SKM-1 treated with dmso at 0.1 percent for 144 hours (cell line): ENCODE measurements around the gene TMEM252.

ENCODE experiments used
- DNase-seq: peaks from one replicate; lab custom pipeline; 2025; ENCODE audit not compliant: unreplicated experiment; lab: John Stamatoyannopoulos, UW

Gene TMEM252

GRCh38 chr9:68545033-68545705 lies 4.5 kb upstream of the TMEM252 start:
- no peak for DNase-seq

- no peak for DNase-seq
Observed at GRCh38 chr9:68541568-68541967, 885 bp upstream of the TMEM252 start.

- no peak for DNase-seq
Observed at GRCh38 chr9:68538200-68538599, 2.5 kb downstream of the TMEM252 start.

GRCh38 chr9:68537616-68537880 lies 3.1 kb downstream of the TMEM252 start:
- DNase-seq, result no peak

GRCh38 chr9:68536876-68537615 lies 3.6 kb downstream of the TMEM252 start:
- no peak for DNase-seq

- no peak for DNase-seq
Observed at GRCh38 chr9:68533678-68534077, 7.0 kb downstream of the TMEM252 start.

GRCh38 chr9:68532131-68532530 lies 8.6 kb downstream of the TMEM252 start:
- no peak for DNase-seq

GRCh38 chr9:68530618-68531017 lies 10.1 kb downstream of the TMEM252 start:
- DNase-seq, result no peak

GRCh38 chr9:68523367-68523936 lies 17.2 kb downstream of the TMEM252 start:
- DNase-seq, result no peak

GRCh38 chr9:68522954-68523353 lies 17.7 kb downstream of the TMEM252 start:
- no peak for DNase-seq

GRCh38 chr9:68522131-68522530 lies 18.6 kb downstream of the TMEM252 start:
- DNase-seq, result peak; percentile 73

GRCh38 chr9:68515326-68516017 lies 25.2 kb downstream of the TMEM252 start:
- no peak for DNase-seq

- DNase-seq, result no peak
Observed at GRCh38 chr9:68513981-68514380, 26.7 kb downstream of the TMEM252 start.

- no peak for DNase-seq
Observed at GRCh38 chr9:68513385-68513784, 27.3 kb downstream of the TMEM252 start.

- no peak for DNase-seq
Observed at GRCh38 chr9:68509689-68510088, 31.0 kb downstream of the TMEM252 start.

GRCh38 chr9:68508547-68508946 lies 32.1 kb downstream of the TMEM252 start:
- no peak for DNase-seq

GRCh38 chr9:68507806-68508145 lies 32.9 kb downstream of the TMEM252 start:
- DNase-seq, result no peak

GRCh38 chr9:68507130-68507805 lies 33.4 kb downstream of the TMEM252 start:
- DNase-seq, result no peak

- no peak for DNase-seq
Observed at GRCh38 chr9:68506551-68506950, 34.1 kb downstream of the TMEM252 start.

- DNase-seq, result no peak
Observed at GRCh38 chr9:68505681-68506409, 34.8 kb downstream of the TMEM252 start.

- DNase-seq, result no peak
Observed at GRCh38 chr9:68502279-68502678, 38.4 kb downstream of the TMEM252 start.
